Activated gamma-delta T cell treated with Interleukin-2 at 50 U/mL for 16 hours (primary cell): ENCODE measurements around the gene SOCS4.
"Not testable (repeated sequence)": the region's sequence is repeated elsewhere in the genome, so short reads cannot be mapped to it uniquely, and the experiment has no call there.

Experiments
- DNase-seq: peaks from one replicate; pipeline ENCODE4 v3.0.0-alpha.2; 2020

Gene SOCS4

DNA sequence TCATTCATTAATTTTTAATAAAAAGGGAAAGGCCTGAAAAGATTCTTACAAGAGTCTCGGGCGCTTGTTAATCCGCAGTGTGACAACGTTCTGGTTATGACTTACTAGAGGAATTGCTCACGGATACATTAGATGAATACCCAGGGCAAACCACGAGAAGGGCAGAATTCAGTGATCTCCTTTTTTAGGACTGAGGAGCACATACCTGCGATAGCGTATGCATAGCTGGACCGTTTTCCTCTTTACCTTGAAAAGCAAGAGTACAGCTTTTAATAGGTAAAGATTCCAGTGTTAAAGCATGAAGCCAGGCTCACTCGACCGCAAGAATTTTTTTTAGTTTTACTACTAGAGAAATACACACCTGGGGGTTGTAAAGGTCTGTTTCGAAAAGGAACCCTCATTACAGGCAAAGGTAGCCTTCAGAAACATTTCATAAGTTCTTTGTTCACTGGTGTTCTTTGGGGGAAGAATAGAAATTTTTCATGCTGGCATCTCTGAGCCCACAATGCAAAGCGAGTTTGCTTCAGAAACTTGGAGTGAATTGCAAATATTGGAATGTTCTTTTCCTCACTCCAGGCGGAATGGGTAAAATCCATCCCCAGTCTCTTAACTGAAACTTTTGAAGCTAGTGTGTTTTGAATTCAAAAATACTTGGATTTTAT is 25.4 kb downstream of the SOCS4 start:
- DNase-seq: no peak

DNA sequence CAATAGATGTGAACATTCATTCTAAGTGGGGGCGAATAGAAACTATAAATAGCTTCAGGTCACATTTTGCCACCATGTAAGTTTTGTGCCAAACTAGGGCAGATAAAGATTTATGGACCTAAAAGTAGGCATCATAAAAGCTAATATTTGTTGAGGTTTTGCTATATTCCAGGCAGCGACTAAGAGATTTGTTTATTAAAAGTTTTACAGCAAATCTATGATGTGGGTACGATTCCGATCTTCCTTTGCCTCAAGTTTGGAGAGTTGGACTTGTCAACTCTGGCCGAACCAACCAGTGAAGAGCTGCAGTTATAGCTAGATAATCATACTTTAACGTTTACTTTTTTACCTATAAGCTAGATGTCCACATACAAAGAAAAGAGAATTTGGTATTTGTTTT is 26.0 kb downstream of the SOCS4 start:
- no peak for DNase-seq

DNA sequence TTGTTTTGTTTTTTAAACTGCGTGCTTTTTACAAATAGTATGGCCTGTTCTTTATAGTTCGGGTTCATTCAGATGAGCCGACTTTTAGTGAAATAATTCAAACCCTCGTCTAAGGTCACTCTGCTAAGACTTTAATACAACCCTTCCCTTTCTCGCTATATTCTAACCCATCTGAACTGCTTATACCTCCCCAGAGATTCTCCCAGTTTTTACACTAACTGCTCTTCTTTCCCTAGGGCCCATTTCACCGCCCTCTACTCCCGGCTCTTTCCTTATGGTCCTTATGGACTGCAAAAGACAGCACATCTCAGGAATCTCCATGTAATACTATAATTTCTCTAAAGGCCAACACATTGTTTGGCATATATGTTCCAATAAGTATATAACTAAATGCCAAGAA is 26.5 kb downstream of the SOCS4 start:
- DNase-seq: no peak

- no peak for DNase-seq
Measured at GRCh38 chr14:55054098-55054497, 27.1 kb downstream of the SOCS4 start.

DNA sequence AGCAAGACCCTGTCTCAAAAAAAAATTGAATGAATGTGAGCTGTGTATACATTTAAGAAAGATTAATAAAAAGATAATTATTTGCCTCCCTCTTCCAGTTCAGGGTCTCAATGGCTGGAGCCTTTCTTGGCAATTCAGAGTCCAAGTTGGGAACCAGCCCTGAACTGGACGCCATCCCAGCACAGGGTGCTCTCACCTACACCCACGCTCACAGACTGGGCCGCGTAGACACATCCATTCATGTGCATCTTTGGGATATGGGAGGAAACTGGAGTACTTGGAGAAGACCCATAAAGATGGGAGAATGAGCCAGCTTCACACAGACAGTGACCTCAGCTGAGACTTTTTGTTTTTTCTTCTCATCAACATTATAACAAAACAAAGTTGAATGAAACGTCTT is 30.9 kb downstream of the SOCS4 start:
- no peak for DNase-seq

DNA sequence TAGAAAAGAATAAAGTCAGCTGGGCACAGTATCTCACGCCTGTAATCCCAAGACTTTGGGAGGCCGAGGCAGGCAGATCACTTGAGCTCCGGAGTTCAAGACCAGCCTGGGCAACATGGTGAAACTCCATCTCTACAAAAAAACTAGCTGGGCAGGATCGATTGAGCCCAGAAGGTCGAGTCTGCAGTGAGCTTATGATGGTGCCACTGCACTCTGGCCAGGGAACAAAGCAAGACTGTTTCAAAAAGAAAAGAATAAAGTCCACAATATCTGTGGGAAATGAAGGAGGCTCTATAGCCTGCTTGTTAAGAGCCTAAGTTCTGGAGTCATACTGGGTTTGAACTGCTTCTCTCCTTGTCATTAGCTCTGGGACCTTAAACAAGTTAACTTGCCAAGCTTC is 32.3 kb downstream of the SOCS4 start:
- DNase-seq: no peak

GRCh38 chr14:55062517-55063351 is 35.7 kb downstream of the SOCS4 start:
- no peak for DNase-seq

DNA sequence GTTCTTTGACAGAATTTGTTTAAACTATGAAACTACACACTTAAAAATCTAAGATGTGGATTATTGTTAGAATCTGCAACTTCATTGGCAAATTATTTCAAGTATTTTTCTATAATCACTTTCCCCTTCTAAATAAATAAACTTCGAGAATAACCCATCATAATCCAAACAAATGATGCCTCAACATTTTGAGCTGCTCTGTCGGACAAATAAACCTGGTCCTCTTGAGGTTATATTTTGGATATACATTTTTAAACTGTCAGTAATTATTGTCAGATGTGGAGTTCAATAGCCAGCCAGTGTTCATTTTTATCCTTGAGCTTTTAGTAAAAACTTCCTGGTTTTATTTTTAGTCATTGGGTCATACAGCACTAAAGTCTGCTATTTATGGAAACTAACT is 37.9 kb downstream of the SOCS4 start:
- not testable (repeated sequence) for DNase-seq

DNA sequence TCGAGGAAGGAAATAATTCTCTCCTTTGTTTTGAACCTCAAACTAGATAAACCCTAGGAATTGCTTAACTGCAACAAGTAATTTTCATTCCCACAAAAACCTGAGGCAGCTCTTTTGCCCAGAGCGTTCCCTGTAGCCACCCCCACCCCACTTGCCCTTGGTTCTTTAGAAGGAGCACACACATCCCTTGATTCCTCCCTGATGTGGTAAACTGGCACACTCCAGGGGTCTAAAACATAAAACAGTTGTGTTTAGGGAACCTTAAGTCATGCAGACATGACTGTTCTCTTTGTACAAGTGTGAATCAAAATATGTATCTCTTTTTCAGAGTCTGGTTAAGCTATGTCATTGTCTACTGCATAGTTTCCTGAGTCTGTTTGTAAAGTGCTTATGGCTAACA is 38.4 kb downstream of the SOCS4 start:
- no peak for DNase-seq

DNA sequence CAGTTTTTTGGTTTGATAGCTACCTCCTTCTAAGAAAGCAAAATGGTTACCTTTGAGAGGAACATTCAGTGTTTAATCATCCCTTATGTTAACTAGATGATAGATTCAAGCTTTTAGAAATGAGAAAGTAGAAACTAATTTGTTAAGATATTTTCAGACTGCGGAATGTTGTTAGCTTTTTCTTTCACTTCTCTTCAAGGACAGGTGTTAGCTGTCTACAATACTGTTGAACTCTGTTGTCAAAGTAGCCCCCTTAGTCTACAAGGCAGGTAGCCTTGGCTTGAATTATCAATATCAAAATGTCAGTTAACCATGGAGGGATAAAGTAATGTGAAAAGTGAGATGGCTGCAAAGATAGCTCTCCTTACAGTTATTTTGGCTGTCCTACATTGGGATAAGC is 39.2 kb downstream of the SOCS4 start:
- DNase-seq: no peak

- DNase-seq: no peak
Measured at GRCh38 chr14:55070981-55071411, 44.0 kb downstream of the SOCS4 start.

- no peak for DNase-seq
Measured at GRCh38 chr14:55071870-55072640, 45.0 kb downstream of the SOCS4 start.

DNA sequence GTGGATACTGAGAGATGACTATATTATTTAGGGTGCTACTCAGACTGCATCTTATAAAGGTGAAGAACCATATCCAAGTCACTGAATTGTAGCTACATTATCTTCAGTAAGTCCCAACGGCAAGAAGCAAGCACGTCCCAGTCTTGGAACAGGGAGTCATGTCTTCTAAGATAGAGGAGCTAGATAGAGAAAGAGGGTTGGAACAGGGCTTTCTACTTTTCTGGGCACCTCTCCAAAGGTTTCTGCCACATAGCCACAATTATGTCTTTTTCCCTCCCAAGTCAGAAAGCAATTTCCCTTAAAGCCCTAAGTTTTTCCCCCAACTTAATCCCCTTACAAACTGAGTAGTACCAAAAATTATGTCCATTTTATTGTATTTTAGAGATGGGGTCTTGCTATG is 46.8 kb downstream of the SOCS4 start:
- DNase-seq: no peak

GRCh38 chr14:55074662-55075061 is 47.6 kb downstream of the SOCS4 start:
- DNase-seq: no peak

- DNase-seq: no peak
Measured at GRCh38 chr14:55075628-55076175, 48.7 kb downstream of the SOCS4 start.

DNA sequence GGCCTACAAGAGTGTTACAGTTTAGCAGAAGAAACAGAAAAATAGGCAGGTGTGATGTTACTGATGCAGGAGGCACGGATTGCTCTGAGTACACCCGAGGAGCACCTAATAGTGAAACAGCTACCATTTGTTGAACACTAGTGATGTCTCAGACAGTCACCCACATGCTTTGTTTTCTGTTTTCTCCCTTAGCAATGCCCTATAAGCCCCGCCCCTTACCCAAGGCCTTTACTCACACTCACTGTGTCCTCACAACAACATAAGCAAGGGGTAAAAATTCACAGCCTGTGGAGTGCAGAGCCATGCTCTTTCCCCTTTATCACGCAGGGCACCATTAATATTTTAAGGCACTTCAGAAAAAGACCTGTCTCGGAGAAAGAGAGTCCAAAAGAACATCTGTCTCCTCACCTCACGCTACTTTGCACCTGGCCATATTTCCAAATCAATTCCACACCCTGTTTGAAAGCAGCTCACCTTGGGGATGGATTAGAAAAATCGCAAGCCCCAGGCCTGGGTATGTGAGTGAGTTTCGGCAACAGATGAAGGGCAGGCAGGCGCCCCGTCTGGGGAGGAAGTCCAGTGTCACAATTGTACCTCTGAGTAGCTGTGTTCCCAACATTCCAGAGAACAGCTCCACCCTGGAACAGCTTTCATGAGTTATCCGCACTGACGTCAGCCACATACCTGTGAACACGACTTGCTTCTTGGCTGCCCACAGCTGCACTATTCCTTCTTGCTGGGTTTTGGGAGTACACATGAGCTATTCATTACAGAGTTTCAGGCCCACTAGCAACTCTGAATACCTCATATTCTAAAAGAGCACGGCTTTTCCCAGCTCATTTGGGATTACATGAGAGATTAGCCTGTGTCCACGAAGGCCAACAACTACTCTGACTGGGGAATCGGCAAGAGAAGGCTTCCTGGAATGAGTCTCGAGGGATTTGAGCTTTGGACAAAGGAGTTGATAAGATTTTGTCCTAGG is 50.4 kb downstream of the SOCS4 start:
- no peak for DNase-seq

DNA sequence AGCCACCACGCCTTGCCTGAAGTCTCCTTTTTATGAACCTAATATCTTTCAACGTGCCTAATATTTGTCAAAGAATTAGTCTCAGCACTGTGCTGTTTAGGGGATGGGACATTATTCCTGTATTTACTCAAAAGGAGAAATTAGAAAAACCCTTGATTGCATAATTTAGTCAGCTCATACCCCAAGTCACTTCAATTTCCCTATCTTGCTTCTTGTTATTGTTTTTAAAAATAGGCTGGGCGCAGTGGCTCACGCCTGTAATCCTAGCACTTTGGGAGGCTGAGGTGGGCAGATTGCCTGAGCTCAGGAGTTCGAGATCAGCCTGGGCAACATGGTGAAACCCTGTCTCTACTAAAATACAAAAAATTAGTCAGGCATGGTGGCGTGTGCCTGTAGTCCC is 52.9 kb downstream of the SOCS4 start:
- not testable (repeated sequence) for DNase-seq

DNA sequence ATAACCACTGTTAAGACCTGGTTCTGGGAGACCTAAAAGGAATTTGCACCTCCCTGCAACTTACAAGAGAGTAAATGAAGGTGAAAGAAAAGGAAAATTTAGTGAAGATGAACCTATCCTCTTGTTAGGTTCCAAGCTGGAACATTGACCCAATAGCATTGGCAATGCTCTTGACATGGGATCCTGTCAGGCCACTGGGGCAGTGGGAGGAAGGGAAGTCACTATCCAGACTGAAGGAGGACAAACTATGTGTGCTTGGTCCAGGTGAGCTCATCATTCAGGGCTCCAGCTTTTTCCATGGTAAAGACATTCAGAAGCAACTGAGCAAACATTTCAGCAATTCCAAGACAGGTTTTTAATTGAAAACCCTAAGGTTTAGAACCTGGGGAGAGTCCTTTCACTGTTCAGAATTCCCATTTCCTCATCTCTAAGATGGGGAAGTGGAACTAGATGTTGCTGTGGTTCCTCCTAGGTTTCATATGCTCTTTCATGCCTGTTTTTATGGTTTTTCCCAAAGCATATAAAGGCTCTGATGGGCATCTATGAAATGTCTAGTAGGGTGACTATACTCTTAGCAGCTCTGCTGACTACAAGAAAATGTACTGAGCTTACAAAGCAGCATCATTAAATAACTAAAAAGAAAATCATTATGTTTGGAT is 57.5 kb downstream of the SOCS4 start:
- no peak for DNase-seq

DNA sequence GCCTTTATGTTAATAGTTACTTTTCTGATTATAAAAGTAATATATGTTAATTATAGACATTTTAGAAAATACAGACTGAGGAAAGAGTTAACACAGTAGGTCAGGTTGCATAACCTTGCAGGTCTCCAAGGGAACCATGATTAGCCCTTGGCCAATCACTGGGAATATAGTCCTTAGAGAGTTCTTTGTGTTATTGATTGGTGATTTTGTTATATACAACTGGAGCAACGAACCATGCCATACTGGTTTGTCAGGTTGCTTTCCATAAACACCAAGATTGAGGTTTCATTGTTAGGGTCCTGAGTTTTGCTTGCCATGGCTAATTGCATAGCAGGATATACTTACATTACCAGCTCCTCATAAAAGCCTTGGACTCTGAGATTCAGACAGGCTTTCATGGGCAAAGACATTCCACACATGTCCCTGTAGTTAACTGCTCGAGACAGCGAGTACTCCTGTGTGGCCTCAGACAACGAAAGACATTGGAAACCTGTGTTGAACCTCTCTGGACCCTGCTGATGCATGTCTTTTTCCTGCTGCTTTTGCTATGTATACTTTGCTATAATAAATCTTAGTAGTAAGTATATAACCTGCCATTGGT is 58.1 kb downstream of the SOCS4 start:
- no peak for DNase-seq

- DNase-seq: no peak
Measured at GRCh38 chr14:55086938-55087337, 59.9 kb downstream of the SOCS4 start.

DNA sequence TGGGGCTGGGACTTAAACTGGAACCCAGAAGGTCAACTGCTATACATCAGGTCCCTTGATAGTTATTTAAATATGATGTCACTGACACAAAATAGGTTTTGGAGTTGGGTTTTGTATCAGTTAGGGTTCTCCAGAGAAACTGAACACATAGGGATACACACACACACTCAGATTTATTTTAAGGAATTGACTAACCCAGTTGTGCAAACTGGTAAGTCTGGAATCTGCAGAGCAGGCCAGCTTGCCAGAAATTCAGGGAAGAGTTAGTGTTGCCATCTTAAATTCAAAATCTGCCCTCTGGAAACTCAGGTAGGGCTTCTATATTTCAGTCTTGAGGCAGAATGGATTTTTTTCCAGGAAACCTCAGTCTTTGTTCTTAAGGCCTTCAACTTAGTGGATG is 61.3 kb downstream of the SOCS4 start:
- no peak for DNase-seq
